ENCODE results near the gene GPC6.

GRCh38 chr13:93771227-93771626, 544.6 kb downstream of the GPC6 start:
- no peak for TF ChIP-seq EZH2 (optimal IDR thresholded peaks at IDR 0.05; ENCODE audit: low read depth, low read length)
- no peak for TF ChIP-seq CTCF (IDR thresholded peaks at IDR 0.05; ENCODE audit: low read length)
- TF ChIP-seq EZH2phosphoT487 (IDR thresholded peaks at IDR 0.05; ENCODE audit: low read length): no peak
